NCI-H510A (cell line): ENCODE data around the gene GNAO1.

Experiments used
- DNase-seq: peaks from one replicate; lab custom pipeline; 2025; lab: John Stamatoyannopoulos, UW

The GNAO1 gene

DNA sequence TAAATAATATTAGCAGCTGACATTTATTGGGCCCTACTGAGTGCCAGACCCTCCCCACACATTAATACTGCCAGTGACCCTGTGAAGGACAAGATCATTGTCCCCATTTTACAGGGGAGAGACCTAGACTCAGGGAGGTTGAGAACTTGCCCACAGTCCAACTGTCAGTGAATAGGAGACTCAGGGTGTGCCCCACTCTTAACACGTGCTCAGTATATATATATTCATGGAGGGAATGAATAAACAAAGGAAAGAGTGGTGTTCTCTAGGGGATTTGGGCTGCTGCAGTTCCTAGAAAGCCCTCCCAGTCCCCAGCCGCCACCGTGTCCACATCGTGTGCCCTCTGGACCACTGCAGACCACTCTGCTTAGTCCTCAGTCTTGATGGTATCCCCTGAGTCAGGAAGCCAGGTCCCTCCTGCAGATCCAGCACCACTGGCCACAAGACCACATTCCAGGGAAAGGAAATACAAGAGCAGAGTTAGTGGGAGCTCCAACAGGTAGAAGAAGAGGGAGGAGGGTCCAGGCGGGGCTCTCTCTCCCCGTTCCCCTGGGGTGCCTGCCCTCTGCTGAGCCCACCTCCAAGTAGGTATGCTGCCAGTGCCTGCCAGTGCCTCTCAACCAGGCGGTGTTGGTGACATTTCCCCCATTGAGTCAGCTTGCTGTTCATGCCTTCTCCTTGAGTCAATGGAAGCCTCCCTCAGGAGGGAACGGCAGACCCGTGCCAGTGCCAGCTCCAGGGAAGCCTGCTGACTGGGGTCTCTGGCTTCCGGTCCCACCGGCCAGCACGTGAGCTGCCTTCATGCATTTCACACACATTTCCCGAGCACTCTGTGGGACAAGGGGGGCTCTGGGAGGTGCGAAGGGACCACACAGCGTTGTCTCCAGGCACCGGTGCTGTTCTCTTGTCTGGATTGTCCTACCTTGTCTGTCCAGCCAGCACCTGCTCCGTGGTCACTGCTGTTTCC, 75.6 kb downstream of the GNAO1 start:
- DNase-seq: no peak

DNA sequence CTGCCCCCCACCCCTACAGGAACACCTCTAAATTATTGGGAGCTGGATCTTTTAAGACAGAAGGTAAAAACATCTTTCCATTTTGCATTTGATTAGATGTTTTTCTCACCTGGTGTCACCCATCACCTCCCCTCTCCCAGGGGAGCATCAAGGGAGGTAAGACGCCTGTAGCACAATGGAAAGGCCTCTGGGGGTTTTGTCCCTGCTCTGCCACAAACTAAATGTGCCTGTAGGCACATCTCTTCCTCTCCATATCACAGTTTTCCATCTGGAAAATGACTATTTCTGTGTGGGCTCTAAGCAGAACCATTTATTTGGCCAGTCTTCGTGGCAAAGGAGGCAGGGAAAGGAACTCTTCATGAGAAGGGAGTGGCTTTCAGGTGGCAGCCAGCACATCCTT, 76.6 kb downstream of the GNAO1 start:
- no peak for DNase-seq

- DNase-seq: no peak
Measured at GRCh38 chr16:56268799-56269198, 77.5 kb downstream of the GNAO1 start.

DNA sequence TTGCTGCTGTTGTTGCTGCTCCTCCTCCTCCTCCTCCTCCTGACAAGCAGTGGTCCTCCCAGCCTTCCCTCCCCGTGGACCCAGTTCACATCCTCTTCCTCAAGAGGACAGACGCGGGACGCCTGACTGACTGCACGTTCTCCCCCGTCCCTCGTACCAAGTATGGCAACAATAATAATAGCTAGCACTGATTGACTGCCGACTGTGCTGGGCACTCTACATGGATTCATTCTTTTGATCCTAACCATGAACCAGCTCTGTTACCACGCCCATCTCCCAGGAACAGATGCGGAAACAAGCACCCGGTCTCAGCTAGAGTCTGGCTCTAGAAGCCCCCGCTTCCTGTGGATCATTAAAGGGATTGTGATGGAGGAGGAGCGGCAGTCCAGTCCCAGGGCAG, 78.0 kb downstream of the GNAO1 start:
- no peak for DNase-seq

DNA sequence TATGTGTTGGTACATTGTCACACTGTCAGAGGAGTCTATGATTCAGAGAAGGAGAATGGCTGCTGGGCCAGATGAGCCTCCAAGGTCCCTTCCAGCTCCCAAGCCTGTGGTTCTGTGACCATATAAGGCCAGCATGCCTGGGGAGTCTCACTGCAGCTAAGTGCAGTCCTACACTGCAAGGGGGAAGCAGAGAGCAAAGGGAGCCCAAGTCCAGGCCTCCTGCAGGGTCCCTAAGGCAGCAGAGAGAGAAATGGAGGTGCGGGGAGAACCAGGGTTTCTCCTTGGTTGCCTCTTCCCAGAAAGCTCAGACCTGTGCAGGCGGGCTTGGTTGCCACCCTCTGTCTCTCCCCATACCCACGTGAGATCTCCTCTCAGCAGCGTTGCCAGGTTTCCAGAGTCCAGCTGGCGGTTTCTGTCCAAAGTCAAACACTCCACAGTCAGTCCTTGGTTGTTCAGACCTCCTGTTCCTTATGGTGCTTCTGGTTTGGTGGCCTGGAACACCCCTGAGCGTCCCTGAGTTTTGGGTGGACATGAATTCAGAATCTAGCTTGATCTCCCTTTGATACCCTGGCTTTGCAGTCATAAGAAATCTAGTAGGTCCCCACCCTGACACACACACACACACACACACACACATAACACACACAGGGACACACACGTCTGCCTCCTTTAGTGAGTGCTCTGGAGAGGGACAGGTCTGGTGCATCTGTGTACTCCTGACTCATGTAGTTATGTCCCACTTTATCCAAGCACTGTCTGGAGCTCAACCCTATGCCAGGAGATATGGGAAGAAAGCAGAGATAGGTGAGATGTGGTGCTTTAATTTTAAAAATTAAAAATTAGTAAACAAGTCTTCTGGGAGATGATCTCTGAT, 78.8 kb downstream of the GNAO1 start:
- no peak for DNase-seq

DNA sequence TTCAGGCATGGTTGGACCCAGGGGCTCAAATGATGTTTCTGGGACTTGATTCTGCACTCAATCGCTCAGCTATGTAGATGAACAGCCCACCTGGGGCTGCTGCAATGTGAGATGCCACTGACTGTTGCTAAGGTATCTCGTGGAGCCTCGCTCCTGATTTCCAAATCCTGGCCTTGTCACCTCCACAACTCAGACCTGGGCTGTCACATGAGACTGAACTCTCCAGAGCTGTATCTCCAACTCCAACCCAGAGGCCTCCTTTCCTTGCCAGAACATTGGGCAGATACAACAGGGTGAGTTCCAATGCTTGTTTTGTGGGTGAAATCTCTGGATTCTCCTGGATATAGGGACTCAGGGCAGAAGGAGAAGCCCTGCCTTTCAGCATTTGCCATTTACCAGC, 79.5 kb downstream of the GNAO1 start:
- DNase-seq: no peak

DNA sequence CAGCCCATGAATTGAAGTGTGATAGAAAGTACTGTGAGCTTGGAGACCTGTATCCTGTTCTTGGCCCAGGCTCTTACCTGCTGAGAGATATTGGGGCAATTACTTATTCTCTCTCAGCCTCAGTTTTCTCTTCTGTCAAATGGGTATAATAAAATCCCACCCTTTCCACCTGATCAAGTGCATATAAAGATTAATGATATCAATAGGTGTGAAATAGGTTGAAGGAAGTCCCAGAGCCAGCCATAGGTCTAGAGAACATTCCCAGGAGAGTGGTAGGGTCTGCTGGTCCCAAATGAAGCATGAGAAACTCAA, 81.2 kb downstream of the GNAO1 start:
- no peak for DNase-seq

DNA sequence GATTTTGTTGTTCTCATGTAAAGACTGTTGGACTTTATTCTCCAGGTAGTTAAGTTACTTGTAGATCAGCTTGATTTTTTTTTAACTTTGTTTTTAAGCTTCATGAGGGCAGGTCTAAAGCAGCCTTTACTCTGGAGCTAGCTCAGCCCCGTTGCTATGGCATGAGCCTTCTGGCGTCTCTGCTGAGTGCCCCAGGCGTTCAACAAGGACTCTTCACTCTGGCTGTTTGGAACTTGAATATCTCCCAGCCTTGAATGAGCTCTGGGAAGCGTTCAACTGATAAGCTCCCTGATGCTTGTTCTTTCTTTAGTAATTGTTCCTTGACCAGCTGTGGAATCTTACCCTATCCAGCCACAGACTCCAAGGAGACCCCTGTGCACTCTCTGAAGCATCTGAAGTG, 82.3 kb downstream of the GNAO1 start:
- no peak for DNase-seq

- DNase-seq: no peak
Measured at GRCh38 chr16:56274369-56274768, 83.1 kb downstream of the GNAO1 start.

- DNase-seq: no peak
Measured at GRCh38 chr16:56275076-56275475, 83.8 kb downstream of the GNAO1 start.

DNA sequence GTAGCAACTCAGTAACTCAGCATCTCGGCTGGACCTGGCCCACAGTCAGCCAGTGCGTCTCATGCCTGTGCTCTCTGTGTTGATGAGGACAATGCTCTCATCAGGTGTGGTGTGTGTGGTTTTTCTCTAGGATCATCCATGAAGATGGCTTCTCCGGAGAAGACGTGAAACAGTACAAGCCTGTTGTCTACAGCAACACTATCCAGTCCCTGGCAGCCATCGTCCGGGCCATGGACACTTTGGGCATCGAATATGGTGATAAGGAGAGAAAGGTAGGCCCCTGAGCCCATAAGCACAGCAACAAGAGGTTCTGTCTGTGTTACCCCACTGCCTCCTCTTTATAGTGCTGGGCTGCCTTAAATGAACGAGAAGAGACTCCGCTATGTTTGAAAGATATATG, 84.5 kb downstream of the GNAO1 start:
- no peak for DNase-seq

DNA sequence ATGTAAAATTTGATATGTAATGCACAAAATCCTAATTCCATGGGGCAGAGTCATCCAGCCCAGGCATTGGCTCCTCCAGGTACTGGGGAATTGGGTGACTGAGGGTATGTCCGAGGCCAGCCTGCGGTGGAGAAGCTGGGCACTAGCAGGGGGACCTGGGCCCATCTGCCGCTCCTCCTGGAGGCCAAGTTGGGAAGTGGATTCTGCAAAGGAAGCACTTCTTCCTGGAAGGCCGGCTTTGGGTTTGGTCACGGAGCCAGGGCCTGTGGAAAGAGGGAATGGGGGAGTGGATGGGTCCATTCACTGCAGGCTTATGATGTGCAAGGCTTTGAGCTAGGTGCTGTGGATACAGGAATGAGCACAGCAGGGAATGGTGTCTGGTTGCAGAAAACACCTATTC, 85.8 kb downstream of the GNAO1 start:
- DNase-seq: no peak

GRCh38 chr16:56278196-56278855, 87.0 kb downstream of the GNAO1 start:
- DNase-seq: no peak

GRCh38 chr16:56279132-56279531, 87.8 kb downstream of the GNAO1 start:
- no peak for DNase-seq

- DNase-seq: no peak
Measured at GRCh38 chr16:56279914-56280313, 88.6 kb downstream of the GNAO1 start.

DNA sequence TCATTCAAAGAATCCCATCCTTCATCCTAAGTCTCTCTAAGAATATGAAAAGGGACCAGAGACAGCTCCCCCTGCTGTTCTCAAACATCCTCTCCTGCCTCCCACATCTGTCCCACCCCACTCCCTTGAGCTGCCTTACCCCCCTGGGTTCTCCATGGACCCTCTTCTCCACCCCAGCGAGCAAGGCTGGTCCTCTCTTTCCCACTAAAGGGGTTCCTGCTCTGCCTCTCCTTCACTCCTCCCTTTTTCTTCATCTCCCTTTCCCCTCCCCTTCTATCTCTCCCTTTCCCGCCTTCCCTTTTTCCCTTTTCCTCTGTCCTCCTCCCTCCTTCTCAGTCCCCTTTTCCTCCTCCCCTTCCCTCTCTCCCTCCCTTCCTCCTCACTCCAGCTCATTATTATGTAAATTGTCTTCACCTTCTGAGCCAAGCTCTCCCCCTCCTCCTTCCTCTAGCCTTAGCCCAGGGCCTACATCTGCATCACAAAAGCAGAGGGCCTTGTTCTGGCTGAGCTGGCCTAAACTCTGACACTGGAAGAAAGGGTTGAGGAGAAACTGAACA, 90.0 kb downstream of the GNAO1 start:
- DNase-seq: no peak

DNA sequence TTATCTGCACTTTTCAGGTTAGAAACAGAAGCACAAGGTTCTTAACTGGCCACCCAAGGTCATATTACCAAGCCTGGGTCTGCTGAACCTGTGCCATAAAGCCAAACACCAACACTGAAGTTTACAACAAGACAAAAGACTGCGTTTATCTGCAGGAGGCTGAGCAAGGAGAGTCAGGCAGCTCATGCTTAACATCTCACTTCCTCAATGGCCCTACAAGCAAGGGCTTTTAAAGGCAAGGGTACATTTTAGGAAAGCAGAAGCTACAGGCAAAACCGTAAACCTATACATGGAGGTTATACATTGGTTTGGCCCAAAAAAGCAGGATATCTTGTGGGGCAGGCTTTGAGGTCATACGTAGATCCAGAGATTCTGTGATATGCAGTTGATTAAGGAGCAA, 91.2 kb downstream of the GNAO1 start:
- no peak for DNase-seq

GRCh38 chr16:56284521-56284920, 93.2 kb downstream of the GNAO1 start:
- DNase-seq: no peak

DNA sequence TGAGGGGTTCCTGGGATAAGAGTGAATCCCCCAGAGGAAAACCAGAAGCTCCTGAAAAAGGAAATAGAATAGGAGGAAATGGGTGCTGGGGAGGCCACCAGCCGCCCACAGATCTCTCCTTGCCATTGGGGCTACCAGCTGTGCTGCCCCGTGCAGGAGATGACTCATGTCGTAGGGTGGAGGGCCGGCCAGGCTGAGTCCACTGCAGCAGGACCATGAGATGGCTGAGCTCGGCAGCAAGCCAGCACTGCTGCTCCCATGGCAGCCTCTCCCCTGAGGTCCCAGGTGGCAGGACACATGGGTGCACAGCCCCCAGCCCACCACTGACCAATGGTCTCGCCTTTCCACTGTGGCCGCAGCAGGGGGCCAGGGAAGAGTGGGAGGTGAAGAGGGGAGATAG, 95.5 kb downstream of the GNAO1 start:
- no peak for DNase-seq

- no peak for DNase-seq
Measured at GRCh38 chr16:56288019-56288418, 96.7 kb downstream of the GNAO1 start.

- no peak for DNase-seq
Measured at GRCh38 chr16:56289416-56289815, 98.1 kb downstream of the GNAO1 start.

DNA sequence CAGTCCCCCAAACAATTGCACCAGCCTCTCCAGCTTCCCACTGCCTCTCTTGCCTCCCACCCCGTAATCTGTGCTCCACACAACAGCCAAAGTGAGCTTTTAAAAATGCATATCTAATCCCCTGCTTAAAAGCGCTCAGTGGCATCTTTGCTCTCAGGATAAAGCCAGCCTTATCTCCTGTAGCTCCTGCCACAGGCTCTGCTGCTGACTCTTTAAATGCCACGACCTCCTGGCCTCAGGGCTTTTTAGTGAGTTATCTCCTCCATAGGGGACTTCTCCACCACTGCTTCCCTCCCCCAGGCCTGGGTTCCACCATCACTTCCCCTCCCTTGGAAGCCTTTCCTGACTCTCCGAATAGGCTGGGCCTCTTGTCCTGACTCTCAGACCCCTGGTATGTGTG, 98.6 kb downstream of the GNAO1 start:
- DNase-seq: no peak
